ENCODE measurements around the gene SLC5A11.
A peak's percentile ranks its signal among the peaks of the same experiment; 100 is the strongest.
"Not testable (repeated sequence)": the region's sequence is repeated elsewhere in the genome, so short reads cannot be mapped to it uniquely, and the experiment has no call there.

SLC5A11 gene

GRCh38 chr16:24834459-24835335 is 11.1 kb upstream of the SLC5A11 start:
- DNase-seq (ENCODE audit: low spot score) = peak; percentile 80

GRCh38 chr16:24836836-24837235 is 8.9 kb upstream of the SLC5A11 start:
- no peak for DNase-seq (ENCODE audit: low spot score)

- DNase-seq (ENCODE audit: low spot score) = no peak
These were observed 7.8 kb upstream of the SLC5A11 start for GRCh38 chr16:24837969-24838368.

- peak; percentile 90 for DNase-seq (ENCODE audit: low spot score)
These were observed 7.1 kb upstream of the SLC5A11 start for GRCh38 chr16:24838554-24839266.

GRCh38 chr16:24839347-24839972 is 6.3 kb upstream of the SLC5A11 start:
- no peak for DNase-seq (ENCODE audit: low spot score)

- no peak for DNase-seq (ENCODE audit: low spot score)
These were observed 4.5 kb upstream of the SLC5A11 start for GRCh38 chr16:24841291-24841690.

- DNase-seq (ENCODE audit: low spot score) = no peak
These were observed 1.4 kb upstream of the SLC5A11 start for GRCh38 chr16:24844101-24845030.

GRCh38 chr16:24845031-24845365 is 765 bp upstream of the SLC5A11 start:
- not testable (repeated sequence) for DNase-seq (ENCODE audit: low spot score)

GRCh38 chr16:24846548-24847357 is 990 bp downstream of the SLC5A11 start:
- DNase-seq (ENCODE audit: low spot score) = no peak

- DNase-seq (ENCODE audit: low spot score) = no peak
These were observed 1.5 kb downstream of the SLC5A11 start for GRCh38 chr16:24847358-24847664.

- no peak for DNase-seq (ENCODE audit: low spot score)
These were observed 2.3 kb downstream of the SLC5A11 start for GRCh38 chr16:24848065-24848464.

- no peak for DNase-seq (ENCODE audit: low spot score)
These were observed 3.9 kb downstream of the SLC5A11 start for GRCh38 chr16:24849641-24850040.

GRCh38 chr16:24850289-24850938 is 4.7 kb downstream of the SLC5A11 start:
- DNase-seq (ENCODE audit: low spot score) = no peak

- DNase-seq (ENCODE audit: low spot score) = peak; percentile 37
These were observed 5.9 kb downstream of the SLC5A11 start for GRCh38 chr16:24851700-24852099.

GRCh38 chr16:24852281-24852721 is 6.5 kb downstream of the SLC5A11 start:
- peak; percentile 66 for DNase-seq (ENCODE audit: low spot score)

GRCh38 chr16:24853169-24853824 is 7.5 kb downstream of the SLC5A11 start:
- DNase-seq (ENCODE audit: low spot score) = no peak

- DNase-seq (ENCODE audit: low spot score) = peak; percentile 94
These were observed 8.1 kb downstream of the SLC5A11 start for GRCh38 chr16:24853830-24854229.

GRCh38 chr16:24854607-24855171 is 8.9 kb downstream of the SLC5A11 start:
- no peak for DNase-seq (ENCODE audit: low spot score)

GRCh38 chr16:24855678-24856077 is 9.9 kb downstream of the SLC5A11 start:
- DNase-seq (ENCODE audit: low spot score) = no peak

- not testable (repeated sequence) for DNase-seq (ENCODE audit: low spot score)
These were observed 11.1 kb downstream of the SLC5A11 start for GRCh38 chr16:24856871-24857270.

All from Ammon's horn (tissue), 1 donor.